Fibroblast of the conjunctiva (primary cell): Measurements from ENCODE around the gene CEBPZOS.

Source experiments
- DNase-seq: peaks from one replicate; pipeline ENCODE4 v3.0.0-alpha.2; 2010; ENCODE audit warnings: low read depth

The CEBPZOS gene

GRCh38 chr2:37196320-37197195 lies at the start of gene CEBPZOS:
TSS of gene CEBPZOS (plus strand) at chr2:37196496. CDS start at chr2:37199705, 3,209 bp downstream.
- DNase-seq = peak; percentile 59

GRCh38 chr2:37148325-37148724 lies 48.0 kb upstream of the CEBPZOS start:
- DNase-seq = no peak

GRCh38 chr2:37149626-37150322 lies 46.5 kb upstream of the CEBPZOS start:
- no peak for DNase-seq

GRCh38 chr2:37153224-37153623 lies 43.1 kb upstream of the CEBPZOS start:
- no peak for DNase-seq

- DNase-seq = no peak
Measured at GRCh38 chr2:37154785-37155184, 41.5 kb upstream of the CEBPZOS start.

GRCh38 chr2:37156071-37156856 lies 40.0 kb upstream of the CEBPZOS start:
- DNase-seq = peak; percentile 20

- DNase-seq = peak; percentile 71
Measured at GRCh38 chr2:37156857-37157714, 39.2 kb upstream of the CEBPZOS start, which contains the start of gene EIF2AK2. TSS of gene EIF2AK2 (minus strand) at chr2:37156980. CDS start at chr2:37147806, 9,174 bp downstream.

GRCh38 chr2:37164757-37165156 lies 31.5 kb upstream of the CEBPZOS start:
- DNase-seq = no peak

GRCh38 chr2:37167636-37168180 lies 28.6 kb upstream of the CEBPZOS start:
- DNase-seq = no peak

- DNase-seq = peak; percentile 31
Measured at GRCh38 chr2:37168217-37168981, 27.9 kb upstream of the CEBPZOS start.

GRCh38 chr2:37171624-37171950 lies 24.7 kb upstream of the CEBPZOS start:
- no peak for DNase-seq

- no peak for DNase-seq
Measured at GRCh38 chr2:37173741-37174140, 22.6 kb upstream of the CEBPZOS start.

- DNase-seq = no peak
Measured at GRCh38 chr2:37180006-37180639, 16.2 kb upstream of the CEBPZOS start.

GRCh38 chr2:37180640-37181039 lies 15.7 kb upstream of the CEBPZOS start:
- DNase-seq = no peak

GRCh38 chr2:37181726-37182684 lies 14.3 kb upstream of the CEBPZOS start:
- DNase-seq = peak; percentile 16

- DNase-seq = no peak
Measured at GRCh38 chr2:37188570-37188969, 7.7 kb upstream of the CEBPZOS start, which contains the start of gene SULT6B1. TSS of gene SULT6B1 (minus strand) at chr2:37188670. CDS start at chr2:37188640, 30 bp downstream.

- DNase-seq = peak; percentile 77
Measured at GRCh38 chr2:37189452-37190153, 6.7 kb upstream of the CEBPZOS start.

- no peak for DNase-seq
Measured at GRCh38 chr2:37190290-37190689, 6.0 kb upstream of the CEBPZOS start.
